Trophoblast cell (in vitro differentiated cells and primary cell): Measurements from ENCODE around the gene UNC79.

Experiments used
- DNase-seq, 2 donors: peaks; one replicate each; pipeline ENCODE4 v3.0.0-alpha.2; 2016
- H2AFZ ChIP-seq: 2 replicates; pipeline ENCODE4 v1.6.1; 2013; ENCODE audit warnings: low read length, moderate library complexity, mild to moderate bottlenecking; ENCODE audit not compliant: insufficient read depth, poor library complexity
- H2AK5ac ChIP-seq: 2 replicates; pipeline ENCODE4 v1.6.1; 2013; ENCODE audit warnings: mild to moderate bottlenecking, low read length
- H2BK120ac ChIP-seq: 2 replicates; pipeline ENCODE4 v1.6.1; 2013; ENCODE audit warnings: low read length, mild to moderate bottlenecking, moderate library complexity; ENCODE audit not compliant: insufficient read depth, poor library complexity
- H2BK12ac ChIP-seq: 2 replicates; pipeline ENCODE4 v1.6.1; 2013; ENCODE audit warnings: mild to moderate bottlenecking, low read length, moderate library complexity
- H2BK5ac ChIP-seq: 2 replicates; pipeline ENCODE4 v1.6.1; 2013; ENCODE audit warnings: low read length, low read depth, moderate library complexity, mild to moderate bottlenecking; ENCODE audit not compliant: poor library complexity
- H3K14ac ChIP-seq: 2 replicates; pipeline ENCODE4 v1.6.1; 2013; ENCODE audit warnings: mild to moderate bottlenecking, low read length
- H3K18ac ChIP-seq: 2 replicates; pipeline ENCODE4 v1.6.1; 2013; ENCODE audit warnings: mild to moderate bottlenecking, low read length
- H3K23ac ChIP-seq: 2 replicates; pipeline ENCODE4 v1.6.1; 2013; ENCODE audit warnings: low read length
- H3K27ac ChIP-seq: 2 replicates; pipeline ENCODE4 v1.5.1; 2013; ENCODE audit warnings: low read depth, mild to moderate bottlenecking, inconsistent platforms, low read length, moderate library complexity
- H3K27me3 ChIP-seq: 2 replicates; pipeline ENCODE4 v1.6.1; 2013; ENCODE audit warnings: inconsistent platforms, mild to moderate bottlenecking, low read length, moderate library complexity; ENCODE audit not compliant: insufficient read depth
- H3K36me3 ChIP-seq, 2 experiments: 1 replicate in 1 of 2; 2 replicates in 1 of 2; pipeline ENCODE4 v1.6.1; 2013; ENCODE audit warnings: low read length in 2 of 2, mild to moderate bottlenecking in 2 of 2, moderate library complexity in 1 of 2; ENCODE audit not compliant: insufficient read depth in 2 of 2, control insufficient read depth in 1 of 2
- H3K4ac ChIP-seq: 2 replicates; pipeline ENCODE4 v1.6.1; 2013; ENCODE audit warnings: low read depth, mild to moderate bottlenecking, low read length, moderate library complexity
- H3K4me1 ChIP-seq, 2 experiments: 1 replicate in 1 of 2; 2 replicates in 1 of 2; pipeline ENCODE4 v1.6.1; 2013; ENCODE audit warnings: low read length in 2 of 2, mild to moderate bottlenecking in 2 of 2, moderate library complexity in 1 of 2; ENCODE audit not compliant: insufficient read depth in 2 of 2, control insufficient read depth in 1 of 2
- H3K4me2 ChIP-seq: 2 replicates; pipeline ENCODE4 v1.6.1; 2013; ENCODE audit warnings: inconsistent platforms, mild to moderate bottlenecking, low read length, moderate library complexity
- H3K4me3 ChIP-seq: 2 replicates; pipeline ENCODE4 v1.5.1; 2013; ENCODE audit warnings: mild to moderate bottlenecking, low read depth, low read length, inconsistent platforms
- H3K79me1 ChIP-seq: one replicate; pipeline ENCODE4 v1.6.1; 2013; ENCODE audit warnings: low read length
- H3K79me2 ChIP-seq: 2 replicates; pipeline ENCODE4 v1.6.1; 2013; ENCODE audit warnings: low read length, mild to moderate bottlenecking; ENCODE audit not compliant: control insufficient read depth, insufficient read depth, poor library complexity
- H3K9ac ChIP-seq: 2 replicates; pipeline ENCODE4 v1.6.1; 2013; ENCODE audit warnings: mild to moderate bottlenecking, low read length
- H3K9me3 ChIP-seq: 2 replicates; pipeline ENCODE4 v1.6.1; 2013; ENCODE audit warnings: low read depth, mild to moderate bottlenecking, control low read depth, inconsistent platforms, low read length; ENCODE audit not compliant: insufficient read depth
- H4K12ac ChIP-seq: 2 replicates; pipeline ENCODE4 v1.6.1; 2013; ENCODE audit warnings: low read depth, mild to moderate bottlenecking, low read length, moderate library complexity
- H4K8ac ChIP-seq: 2 replicates; pipeline ENCODE4 v1.6.1; 2013; ENCODE audit warnings: low read depth, mild to moderate bottlenecking, low read length, moderate library complexity
- H4K91ac ChIP-seq: one replicate; pipeline ENCODE4 v1.6.1; 2013; ENCODE audit warnings: low read depth, mild to moderate bottlenecking, low read length, moderate library complexity
- WGBS: extraction: QIAGEN DNeasy Blood & Tissue Kit; methylation state at CpG from one replicate; pipeline ENCODE4 v1.1.7; 2013; ENCODE audit warnings: missing lambda C conversion rate; ENCODE audit not compliant: insufficient read length, insufficient coverage; ENCODE audit errors: extremely low coverage; 5-methylcytosine and 5-hydroxymethylcytosine counted together

UNC79 gene

DNA sequence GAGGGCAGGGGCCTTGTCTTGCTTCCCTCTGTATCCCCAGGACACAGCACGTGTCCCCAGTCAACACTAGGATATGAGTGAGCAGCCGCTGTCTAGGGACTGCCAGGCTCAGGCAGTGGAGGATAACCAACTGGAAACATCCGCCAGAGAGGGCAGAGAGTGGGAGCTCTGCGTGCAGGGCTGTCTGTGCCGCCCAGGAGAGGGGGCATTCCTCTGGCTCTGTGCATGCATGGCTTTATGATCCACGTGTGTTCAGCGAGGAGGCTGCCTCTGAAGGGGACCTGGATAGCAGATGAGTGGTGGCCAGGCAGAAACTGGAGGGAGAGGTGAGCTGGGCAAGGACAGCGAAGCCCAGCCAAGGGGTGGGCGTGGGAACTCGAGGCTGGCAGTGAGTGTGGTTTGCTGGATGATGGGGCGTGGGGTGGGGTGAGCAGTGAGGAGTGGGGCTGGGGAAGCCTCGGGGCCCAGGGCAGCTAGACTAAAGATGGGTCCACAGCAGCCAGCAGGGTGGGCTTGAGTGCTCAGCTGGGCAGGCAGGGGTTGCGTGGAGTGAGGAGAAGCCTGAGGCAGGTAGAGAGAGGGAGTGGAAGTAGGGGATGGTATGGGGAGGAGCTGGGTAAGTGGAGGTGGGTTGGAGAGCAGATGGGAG lies 284.7 kb downstream of the UNC79 start:
- no peak overlapping the region for H4K12ac ChIP-seq
- no CpG with 5 or more reads among the region's 13 CpGs for WGBS

DNA sequence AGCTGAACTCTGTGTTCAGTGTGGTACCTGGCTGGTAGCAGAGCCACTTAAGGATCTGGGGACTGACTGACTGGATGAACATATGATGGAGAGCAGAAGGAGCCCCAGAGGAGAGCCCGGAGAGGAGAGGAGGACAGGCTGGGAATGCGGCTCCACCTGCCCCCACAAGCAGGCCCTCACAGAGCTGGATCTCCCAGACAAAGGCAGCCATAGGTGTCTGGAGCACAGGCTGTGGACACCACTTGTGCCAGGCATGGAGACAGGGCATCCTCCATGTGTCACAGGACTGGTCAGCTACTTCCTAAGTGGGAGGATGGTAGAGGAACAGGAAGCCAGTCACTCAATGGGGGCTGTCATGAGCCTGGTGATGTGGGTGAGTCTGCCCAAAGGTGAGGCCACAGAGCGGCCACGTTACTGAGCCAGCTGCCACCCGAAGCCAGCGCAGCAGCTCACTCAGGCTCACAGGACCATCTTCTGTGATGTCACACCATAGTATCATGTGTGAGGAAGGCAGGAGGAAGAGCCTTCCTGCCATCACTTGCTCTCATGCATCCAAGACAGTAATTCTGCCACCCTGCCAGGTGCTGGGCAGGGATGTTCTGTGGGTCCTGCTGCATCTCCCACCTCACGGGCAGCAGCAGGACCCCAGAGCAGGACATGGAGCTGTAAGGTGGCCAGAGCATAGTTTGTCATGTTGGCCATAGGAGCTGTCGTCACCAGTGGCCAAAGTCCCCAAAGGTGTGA lies 285.4 kb downstream of the UNC79 start:
- Histone ChIP-seq H3K4me1 (no peaks in the 10 kb centered on the region), H3K4me3 (no peak overlapping the region), H3K27me3 (no peaks in the 10 kb centered on the region), H3K79me2 (no peaks in the 10 kb centered on the region), H2AK5ac (no peak overlapping the region), H3K9me3 (no peaks in the 10 kb centered on the region), H3K79me1 (no peaks in the 10 kb centered on the region), H3K9ac (no peak overlapping the region), H4K8ac (no peak overlapping the region), H3K27ac (no peak overlapping the region), H3K4me2 (no peak overlapping the region), H2BK5ac (no peak overlapping the region), H4K12ac (no peak overlapping the region), H3K23ac (no peak overlapping the region), H3K18ac (no peak overlapping the region), H3K36me3 (no peaks in the 10 kb centered on the region), H2BK12ac (no peak overlapping the region), H2BK120ac (no peak overlapping the region), H2AFZ (no peak overlapping the region), H3K14ac (no peak overlapping the region), H4K91ac (no peak overlapping the region), H3K4ac (no peak overlapping the region)
- no CpG with 5 or more reads among the region's 8 CpGs for WGBS
- no peak for DNase-seq

More for the DNA sequence above, 284.7 kb downstream of the UNC79 start:
- Histone ChIP-seq H3K9ac (no peak overlapping the region), H3K79me1 (no peaks in the 10 kb centered on the region), H3K18ac (no peak overlapping the region), H2BK120ac (no peak overlapping the region), H3K4ac (no peak overlapping the region), H4K8ac (no peak overlapping the region), H3K4me3 (no peak overlapping the region), H2AFZ (no peak overlapping the region), H3K4me1 (no peaks in the 10 kb centered on the region), H3K27ac (no peak overlapping the region), H2AK5ac (no peak overlapping the region), H3K27me3 (no peaks in the 10 kb centered on the region), H4K91ac (no peak overlapping the region), H3K36me3 (no peaks in the 10 kb centered on the region), H3K9me3 (no peaks in the 10 kb centered on the region), H3K14ac (no peak overlapping the region), H2BK5ac (no peak overlapping the region), H2BK12ac (no peak overlapping the region), H3K79me2 (no peaks in the 10 kb centered on the region), H3K23ac (no peak overlapping the region), H3K4me2 (no peak overlapping the region)
- DNase-seq: no peak

DNA sequence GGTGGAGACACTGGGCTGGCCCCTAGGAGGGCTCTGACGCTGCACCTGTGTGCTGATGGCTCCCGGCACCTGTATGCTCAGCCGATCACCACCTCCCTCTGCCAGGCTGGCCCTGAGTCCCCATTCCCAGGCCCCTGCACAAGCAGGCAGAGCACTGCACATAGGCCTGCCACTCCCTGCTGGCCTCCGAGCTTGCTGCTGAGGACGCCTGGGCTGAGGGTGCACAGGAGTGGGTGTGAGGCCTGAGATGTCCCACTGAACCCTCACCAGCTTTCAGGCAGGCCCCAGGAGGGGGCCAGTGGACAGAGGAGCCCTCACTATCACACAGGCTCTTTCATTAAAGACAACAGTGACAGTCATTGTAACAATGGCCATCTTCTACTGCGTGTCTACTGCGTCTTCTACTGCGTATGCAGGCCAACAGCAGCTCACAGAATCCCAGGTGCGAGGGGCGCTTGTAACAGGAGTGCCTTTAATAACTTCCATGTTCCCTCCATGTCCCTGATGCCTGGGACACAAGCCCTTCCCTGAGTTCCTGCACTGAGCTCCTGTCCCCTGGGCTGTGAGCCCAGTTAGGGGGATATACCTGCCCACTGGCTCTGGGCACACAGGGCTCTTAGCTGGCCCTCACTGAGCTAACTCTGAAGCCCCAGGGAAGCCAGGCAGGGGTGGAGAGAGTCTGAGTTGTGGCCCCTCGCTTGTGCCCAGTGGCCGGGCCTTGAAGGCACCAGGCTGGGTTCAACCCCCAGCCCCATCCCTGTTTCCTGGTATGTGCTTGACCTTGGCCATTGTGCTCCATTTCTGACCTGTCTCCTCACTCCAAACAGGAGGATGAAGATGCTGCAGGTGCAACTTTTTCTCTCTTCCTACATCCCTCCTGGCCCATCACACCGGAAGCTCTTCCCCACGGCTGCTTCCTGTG lies 286.3 kb downstream of the UNC79 start:
- no CpG with 5 or more reads among the region's 14 CpGs for WGBS
- Histone ChIP-seq H2AK5ac (no peak overlapping the region), H3K4ac (no peak overlapping the region), H4K12ac (no peak overlapping the region), H3K9me3 (no peaks in the 10 kb centered on the region), H3K79me2 (no peaks in the 10 kb centered on the region), H3K18ac (no peak overlapping the region), H3K9ac (no peak overlapping the region), H3K27me3 (no peaks in the 10 kb centered on the region), H3K36me3 (no peaks in the 10 kb centered on the region), H3K14ac (no peak overlapping the region), H3K27ac (no peak overlapping the region), H2AFZ (no peak overlapping the region), H3K23ac (no peak overlapping the region), H4K91ac (no peak overlapping the region), H2BK120ac (no peak overlapping the region), H3K79me1 (no peaks in the 10 kb centered on the region), H2BK5ac (no peak overlapping the region), H3K4me3 (no peak overlapping the region), H2BK12ac (no peak overlapping the region), H3K4me1 (no peaks in the 10 kb centered on the region), H3K4me2 (no peak overlapping the region), H4K8ac (no peak overlapping the region)
- no peak for DNase-seq

GRCh38 chr14:93717668-93718320 lies 287.1 kb downstream of the UNC79 start:
- H3K27me3 ChIP-seq: no peaks in the 10 kb centered on the region
- H2BK12ac ChIP-seq: no peak overlapping the region
- H4K12ac ChIP-seq: no peak overlapping the region
- no peaks in the 10 kb centered on the region for H3K4me1 ChIP-seq
- H3K79me2 ChIP-seq: no peaks in the 10 kb centered on the region
- H3K18ac ChIP-seq: no peak overlapping the region
- no peak overlapping the region for H3K14ac ChIP-seq
- no peaks in the 10 kb centered on the region for H3K36me3 ChIP-seq
- no CpG with 5 or more reads among the region's 13 CpGs for WGBS
- no peak overlapping the region for H2BK120ac ChIP-seq
- H3K4ac ChIP-seq: no peak overlapping the region
- no peak overlapping the region for H4K8ac ChIP-seq
- H2BK5ac ChIP-seq: no peak overlapping the region
- H3K23ac ChIP-seq: no peak overlapping the region
- H3K4me2 ChIP-seq: no peak overlapping the region
- H2AFZ ChIP-seq: no peak overlapping the region
- no peaks in the 10 kb centered on the region for H3K79me1 ChIP-seq
- DNase-seq: no peak
- H3K9me3 ChIP-seq: peaks cover 3% of the 10 kb centered on the region
- no peak overlapping the region for H4K91ac ChIP-seq
- no peak overlapping the region for H3K27ac ChIP-seq
- no peak overlapping the region for H3K9ac ChIP-seq
- H2AK5ac ChIP-seq: no peak overlapping the region
- H3K4me3 ChIP-seq: no peak overlapping the region
